HepG2 (cell line): ENCODE results near the gene ELAPOR1. TPM values are rescaled to one million over a fixed set of nuclear protein-coding genes. Genes with fewer than 3 reads are reported as not detected.

Experiments
- ATF7-NPFF ChIP-seq: sonication (generic); formaldehyde crosslinking; IDR thresholded peaks from 2 replicates; pipeline ENCODE4 v1.8.1; 2023; ENCODE audit warnings: mild to moderate bottlenecking, low read depth, missing genetic modification reagents, moderate library complexity
- HOXA5 ChIP-seq: sonication (generic); formaldehyde crosslinking; IDR thresholded peaks from 2 replicates; pipeline ENCODE4 v1.4.0; 2020; ENCODE audit warnings: missing genetic modification reagents
- KMT2B ChIP-seq: IDR thresholded peaks from 2 replicates; pipeline ENCODE4 v1.6.1; 2016; ENCODE audit warnings: missing genetic modification reagents, missing compliant biosample characterization
- NCOA5 ChIP-seq: sonication (generic); formaldehyde crosslinking; IDR thresholded peaks from 2 replicates; pipeline ENCODE4 v1.4.0; 2020; ENCODE audit warnings: missing genetic modification reagents
- REL ChIP-seq: sonication (generic); formaldehyde crosslinking; conservative IDR thresholded peaks from 2 replicates; pipeline ENCODE4 v1.8.0; 2022; ENCODE audit warnings: mild to moderate bottlenecking, missing genetic modification reagents, moderate library complexity
- RFX1 ChIP-seq: fragments of 450-650 bp; IDR thresholded peaks from 2 replicates; pipeline ENCODE4 v1.6.1; 2017
- RNF2 ChIP-seq: fragments of 450-650 bp; conservative IDR thresholded peaks from 2 replicates; pipeline ENCODE4 v1.6.1; 2016; ENCODE audit warnings: low read depth
- SALL1 ChIP-seq: sonication (generic); formaldehyde crosslinking; IDR thresholded peaks from 2 replicates; pipeline ENCODE4 v1.8.0; 2022; ENCODE audit warnings: mild to moderate bottlenecking, missing genetic modification reagents
- TARDBP ChIP-seq: sonication (generic); formaldehyde crosslinking; IDR thresholded peaks from 2 replicates; pipeline ENCODE4 v1.8.0; 2022; ENCODE audit warnings: mild to moderate bottlenecking, missing genetic modification reagents
- ZFP37 ChIP-seq: sonication (generic); formaldehyde crosslinking; IDR thresholded peaks from 2 replicates; pipeline ENCODE4 v1.4.0; 2020; ENCODE audit warnings: missing genetic modification reagents, borderline replicate concordance
- ZNF17 ChIP-seq: sonication (generic); formaldehyde crosslinking; IDR thresholded peaks from 2 replicates; pipeline ENCODE4 v1.5.0; 2020; ENCODE audit warnings: mild to moderate bottlenecking, missing genetic modification reagents
- ZNF260 ChIP-seq: sonication (generic); formaldehyde crosslinking; IDR thresholded peaks from 2 replicates; pipeline ENCODE4 v1.4.0; 2020; ENCODE audit warnings: missing genetic modification reagents, low read depth, mild to moderate bottlenecking, borderline replicate concordance
- ZNF329 ChIP-seq: sonication (generic); formaldehyde crosslinking; IDR thresholded peaks from 2 replicates; pipeline ENCODE4 v1.9.0; 2021; ENCODE audit warnings: low read depth, mild to moderate bottlenecking, missing genetic modification reagents
- ZNF441 ChIP-seq: sonication (generic); formaldehyde crosslinking; IDR thresholded peaks from 2 replicates; pipeline ENCODE4 v1.7.0; 2021; ENCODE audit warnings: missing genetic modification reagents, borderline replicate concordance
- ZNF546 ChIP-seq: sonication (generic); formaldehyde crosslinking; conservative IDR thresholded peaks from 2 replicates; pipeline ENCODE4 v1.8.1; 2023; ENCODE audit warnings: mild to moderate bottlenecking, missing genetic modification reagents
- ZNF552 ChIP-seq: sonication (generic); formaldehyde crosslinking; IDR thresholded peaks from 2 replicates; pipeline ENCODE4 v1.9.0; 2022; ENCODE audit warnings: missing genetic modification reagents, mild to moderate bottlenecking, borderline replicate concordance
- ZNF572 ChIP-seq: sonication (generic); formaldehyde crosslinking; IDR thresholded peaks from 2 replicates; pipeline ENCODE4 v1.5.1; 2020; ENCODE audit warnings: mild to moderate bottlenecking, missing genetic modification reagents
- ZNF652 ChIP-seq: IDR thresholded peaks from 2 replicates; pipeline ENCODE4 v1.6.1; 2016; ENCODE audit warnings: low read depth, borderline replicate concordance
- ZNF737 ChIP-seq: sonication (generic); formaldehyde crosslinking; IDR thresholded peaks from 2 replicates; pipeline ENCODE4 v1.5.0; 2020; ENCODE audit warnings: missing genetic modification reagents, mild to moderate bottlenecking, borderline replicate concordance
- ZNF850 ChIP-seq: sonication (generic); formaldehyde crosslinking; conservative IDR thresholded peaks from 2 replicates; pipeline ENCODE4 v1.9.0; 2021; ENCODE audit warnings: mild to moderate bottlenecking, missing genetic modification reagents
- polyA plus RNA-seq, 8 experiments: library from polyadenylated mRNA; depleted of rRNA in 3 of 8; stranded (reverse) in 7 of 8; unstranded in 1 of 8; fragments of >200 nt; fragmentation: Illumina TruSeq in 4 of 8; extraction: Trizol in 4 of 8; gene quantifications; 2 replicates each; pipeline versions ENCODE4 v1.2.1 to v1.2.3, GENCODE V29; 2011 to 2016; ENCODE audit warnings: low read depth in 4 of 8, missing spikeins in 1 of 8, mixed read lengths in 1 of 8; ENCODE audit not compliant: insufficient read depth in 1 of 8
- total RNA-seq, 5 experiments: library from RNA; depleted of rRNA; stranded (reverse); fragments of >200 nt; fragmentation: Illumina TruSeq; extraction: Trizol; gene quantifications; 2 replicates each; pipeline ENCODE4 v1.2.3, GENCODE V29; 2016; ENCODE audit warnings: low read depth in 1 of 5
- TF ChIP-seq, protein P1 (sequence below): sonication (generic); formaldehyde crosslinking; IDR thresholded peaks from 2 replicates; pipeline ENCODE4 v1.4.0; 2020; ENCODE audit warnings: missing genetic modification reagents
- TF ChIP-seq, protein P2 (sequence below): sonication (generic); formaldehyde crosslinking; IDR thresholded peaks from 2 replicates; pipeline ENCODE4 v1.9.0; 2021; ENCODE audit warnings: missing genetic modification reagents, borderline replicate concordance
- TF ChIP-seq, protein P3 (sequence below): sonication (generic); formaldehyde crosslinking; IDR thresholded peaks from 2 replicates; pipeline ENCODE4 v1.4.0; 2020; ENCODE audit warnings: missing genetic modification reagents, borderline replicate concordance

ELAPOR1 gene
- total and polyA plus RNA-seq, 2 of the 13 experiments (the other 11 are each of a cell fraction or from before 2014, with no cell fraction given), result 0.13 to 0.20 TPM

DNA sequence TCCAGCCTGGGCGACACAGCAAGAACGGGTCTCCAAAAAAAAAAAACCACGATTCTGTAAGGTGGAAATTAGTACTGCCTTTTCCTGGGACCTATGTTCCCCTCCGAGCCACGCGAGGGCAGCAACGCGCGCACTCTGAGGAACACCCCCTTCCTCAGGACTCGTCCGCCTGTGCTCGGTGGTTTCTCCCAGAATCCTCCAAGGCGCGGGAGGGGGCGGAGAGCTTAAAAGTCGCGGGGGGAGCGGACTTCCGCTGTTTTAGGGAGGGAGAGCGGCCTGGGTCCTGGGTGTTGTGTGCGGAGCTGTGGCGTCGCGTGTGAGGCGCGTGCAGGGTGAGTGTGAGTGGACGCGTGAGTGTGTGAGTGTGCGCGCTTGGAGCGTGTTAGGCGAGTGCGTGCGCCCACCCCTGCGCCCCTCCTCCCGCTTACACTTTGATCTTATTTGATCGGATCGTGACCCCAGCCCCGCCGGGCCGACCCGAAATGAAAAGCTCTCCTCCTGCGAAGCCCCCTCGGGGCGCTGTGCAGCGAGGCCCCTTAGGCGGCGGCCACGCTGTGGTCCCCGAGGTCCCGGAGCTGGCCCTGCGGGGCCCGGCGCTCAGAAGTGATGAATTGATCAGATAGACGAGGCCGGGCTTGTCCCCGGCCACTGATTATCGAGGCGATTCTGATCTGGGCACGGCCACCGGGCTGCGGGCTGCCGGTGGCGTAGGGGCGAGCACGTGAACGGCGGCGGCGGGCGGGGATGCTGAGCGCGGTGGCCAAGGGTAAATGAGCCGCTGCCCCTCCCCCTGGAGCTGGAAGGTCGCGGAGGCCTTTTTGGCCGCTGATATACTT, 13.8 kb upstream of the ELAPOR1 start (continued):
- TF ChIP-seq, protein P1, sequence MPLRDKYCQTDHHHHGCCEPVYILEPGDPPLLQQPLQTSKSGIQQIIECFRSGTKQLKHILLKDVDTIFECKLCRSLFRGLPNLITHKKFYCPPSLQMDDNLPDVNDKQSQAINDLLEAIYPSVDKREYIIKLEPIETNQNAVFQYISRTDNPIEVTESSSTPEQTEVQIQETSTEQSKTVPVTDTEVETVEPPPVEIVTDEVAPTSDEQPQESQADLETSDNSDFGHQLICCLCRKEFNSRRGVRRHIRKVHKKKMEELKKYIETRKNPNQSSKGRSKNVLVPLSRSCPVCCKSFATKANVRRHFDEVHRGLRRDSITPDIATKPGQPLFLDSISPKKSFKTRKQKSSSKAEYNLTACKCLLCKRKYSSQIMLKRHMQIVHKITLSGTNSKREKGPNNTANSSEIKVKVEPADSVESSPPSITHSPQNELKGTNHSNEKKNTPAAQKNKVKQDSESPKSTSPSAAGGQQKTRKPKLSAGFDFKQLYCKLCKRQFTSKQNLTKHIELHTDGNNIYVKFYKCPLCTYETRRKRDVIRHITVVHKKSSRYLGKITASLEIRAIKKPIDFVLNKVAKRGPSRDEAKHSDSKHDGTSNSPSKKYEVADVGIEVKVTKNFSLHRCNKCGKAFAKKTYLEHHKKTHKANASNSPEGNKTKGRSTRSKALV (CRISPR knock-in tag), result peak; percentile 49; the same call in 1 of the 2 replicates
- TF ChIP-seq ZNF572 (CRISPR knock-in tag) (peak; percentile 89; the same call in 1 of the 2 replicates), ZNF850 (CRISPR knock-in tag) (no peak), ZNF260 (no peak), ZNF737 (no peak; the same call in 1 of the 2 replicates), RFX1 (no peak), NCOA5 (CRISPR knock-in tag) (no peak), SALL1 (peak; percentile 96), HOXA5 (no peak; the same call in 1 of the 2 replicates), ATF7-NPFF (CRISPR knock-in tag) (peak; percentile 93), ZNF441 (CRISPR knock-in tag) (peak; percentile 85), ZNF546 (peak; percentile 81; the same call in 1 of the 2 replicates), REL (CRISPR knock-in tag) (peak; percentile 70; the same call in 1 of the 2 replicates), ZFP37 (CRISPR knock-in tag) (peak; percentile 93), ZNF17 (CRISPR knock-in tag) (no peak), ZNF329 (no peak; the same call in 1 of the 2 replicates), RNF2 (peak; percentile 94; the same call in 1 of the 2 replicates), ZNF652 (CRISPR knock-in tag) (no peak; the same call in 1 of the 2 replicates), KMT2B (CRISPR knock-in tag) (peak; percentile 94), ZNF552 (peak; percentile 96), TARDBP (CRISPR knock-in tag) (peak; percentile 96)
- TF ChIP-seq, protein P2, sequence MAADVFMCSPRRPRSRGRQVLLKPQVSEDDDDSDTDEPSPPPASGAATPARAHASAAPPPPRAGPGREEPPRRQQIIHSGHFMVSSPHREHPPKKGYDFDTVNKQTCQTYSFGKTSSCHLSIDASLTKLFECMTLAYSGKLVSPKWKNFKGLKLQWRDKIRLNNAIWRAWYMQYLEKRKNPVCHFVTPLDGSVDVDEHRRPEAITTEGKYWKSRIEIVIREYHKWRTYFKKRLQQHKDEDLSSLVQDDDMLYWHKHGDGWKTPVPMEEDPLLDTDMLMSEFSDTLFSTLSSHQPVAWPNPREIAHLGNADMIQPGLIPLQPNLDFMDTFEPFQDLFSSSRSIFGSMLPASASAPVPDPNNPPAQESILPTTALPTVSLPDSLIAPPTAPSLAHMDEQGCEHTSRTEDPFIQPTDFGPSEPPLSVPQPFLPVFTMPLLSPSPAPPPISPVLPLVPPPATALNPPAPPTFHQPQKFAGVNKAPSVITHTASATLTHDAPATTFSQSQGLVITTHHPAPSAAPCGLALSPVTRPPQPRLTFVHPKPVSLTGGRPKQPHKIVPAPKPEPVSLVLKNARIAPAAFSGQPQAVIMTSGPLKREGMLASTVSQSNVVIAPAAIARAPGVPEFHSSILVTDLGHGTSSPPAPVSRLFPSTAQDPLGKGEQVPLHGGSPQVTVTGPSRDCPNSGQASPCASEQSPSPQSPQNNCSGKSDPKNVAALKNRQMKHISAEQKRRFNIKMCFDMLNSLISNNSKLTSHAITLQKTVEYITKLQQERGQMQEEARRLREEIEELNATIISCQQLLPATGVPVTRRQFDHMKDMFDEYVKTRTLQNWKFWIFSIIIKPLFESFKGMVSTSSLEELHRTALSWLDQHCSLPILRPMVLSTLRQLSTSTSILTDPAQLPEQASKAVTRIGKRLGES, result peak; percentile 76; the same call in 1 of the 2 replicates
- TF ChIP-seq, protein P3, sequence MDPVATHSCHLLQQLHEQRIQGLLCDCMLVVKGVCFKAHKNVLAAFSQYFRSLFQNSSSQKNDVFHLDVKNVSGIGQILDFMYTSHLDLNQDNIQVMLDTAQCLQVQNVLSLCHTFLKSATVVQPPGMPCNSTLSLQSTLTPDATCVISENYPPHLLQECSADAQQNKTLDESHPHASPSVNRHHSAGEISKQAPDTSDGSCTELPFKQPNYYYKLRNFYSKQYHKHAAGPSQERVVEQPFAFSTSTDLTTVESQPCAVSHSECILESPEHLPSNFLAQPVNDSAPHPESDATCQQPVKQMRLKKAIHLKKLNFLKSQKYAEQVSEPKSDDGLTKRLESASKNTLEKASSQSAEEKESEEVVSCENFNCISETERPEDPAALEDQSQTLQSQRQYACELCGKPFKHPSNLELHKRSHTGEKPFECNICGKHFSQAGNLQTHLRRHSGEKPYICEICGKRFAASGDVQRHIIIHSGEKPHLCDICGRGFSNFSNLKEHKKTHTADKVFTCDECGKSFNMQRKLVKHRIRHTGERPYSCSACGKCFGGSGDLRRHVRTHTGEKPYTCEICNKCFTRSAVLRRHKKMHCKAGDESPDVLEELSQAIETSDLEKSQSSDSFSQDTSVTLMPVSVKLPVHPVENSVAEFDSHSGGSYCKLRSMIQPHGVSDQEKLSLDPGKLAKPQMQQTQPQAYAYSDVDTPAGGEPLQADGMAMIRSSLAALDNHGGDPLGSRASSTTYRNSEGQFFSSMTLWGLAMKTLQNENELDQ (CRISPR knock-in tag), result no peak
